Heart left ventricle (tissue), 13 donors: ENCODE data around the gene HSD3B2.
A peak's percentile ranks its signal among the peaks of the same experiment; 100 is the strongest.

Experiments used
- POLR2A ChIP-seq, 2 donors: fragments of 450-650 bp; IDR thresholded peaks; one replicate each; pipeline ENCODE4 v1.6.1; 2017; ENCODE audit warnings: antibody characterized with exemption in 2 of 2, mild to moderate bottlenecking in 2 of 2, moderate library complexity in 2 of 2
- TF ChIP-seq, protein P1 (sequence below), 12 donors: fragments of 200-600 bp; sonication (generic) in 4 of 12; IDR thresholded peaks; one replicate each; pipeline versions ENCODE4 v1.5.0 to v1.8.0; 2018 to 2022; ENCODE audit warnings: antibody characterized with exemption in 12 of 12, mild to moderate bottlenecking in 5 of 12
- donor health status: ischemic (EF 13 %, LVEDD 7.1; RV severe dilation, severe dysfunction).
- donor health status: DM: no; HTN: yes; CAD: no.
- donor health status: DM: no; HTN: no; CAD: no.
- donor health status: ischemic (EF 25% LVEDD 6.9; RV normal size, moderate dysfunction).
- donor health status: ischemic (EF 25% LVEDD 5.7; RV mildly dilated, moderate dysfunction).
- donor health status: ischemic (EF 35%, LVEDD 5.7; RV mildly dilated, moderate dysfunction).
- donor health status: nonischemic (EF 11% LVEDD 7.7; RV severe dilation, severe dysfunction).
- donor health status: DM: yes; HTN: yes; CAD: no.
- donor health status: PGD.
- donor health status: ischemic (EF 29% LVEDD 5.4; RV normal size, mild dysfunction).
- donor health status: nonischemic (EF 23%, LVEDD 6.1; RV moderate dilation, normal function).

DNA sequence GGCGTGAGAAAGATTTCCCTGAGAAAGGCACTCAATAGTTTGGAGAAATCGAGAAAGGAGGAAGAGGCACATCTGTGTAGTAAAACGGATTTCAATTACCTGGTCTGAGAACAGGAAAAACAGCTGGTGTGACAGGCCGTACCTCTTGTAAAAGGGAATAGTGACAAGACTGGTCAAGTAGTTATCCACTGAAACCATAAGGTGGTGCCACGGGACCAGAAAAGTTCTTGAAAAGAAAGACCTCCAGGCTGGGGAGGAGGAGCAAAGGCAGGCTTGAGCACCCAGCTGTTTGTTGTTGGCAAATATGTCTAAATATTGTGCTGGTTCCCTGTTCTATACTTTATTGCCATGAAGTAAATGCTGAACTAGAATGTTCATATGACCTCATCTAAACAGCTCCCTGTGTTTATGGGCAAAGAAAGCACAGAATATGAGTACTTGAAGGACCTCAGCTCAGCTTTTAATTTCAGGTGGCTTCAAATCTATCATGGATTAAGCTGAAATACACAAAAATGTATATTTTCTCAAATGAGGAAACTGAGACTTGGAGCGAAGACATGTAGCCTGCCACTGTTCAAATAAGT is 42.4 kb upstream of the HSD3B2 start:
- TF ChIP-seq, protein P1, sequence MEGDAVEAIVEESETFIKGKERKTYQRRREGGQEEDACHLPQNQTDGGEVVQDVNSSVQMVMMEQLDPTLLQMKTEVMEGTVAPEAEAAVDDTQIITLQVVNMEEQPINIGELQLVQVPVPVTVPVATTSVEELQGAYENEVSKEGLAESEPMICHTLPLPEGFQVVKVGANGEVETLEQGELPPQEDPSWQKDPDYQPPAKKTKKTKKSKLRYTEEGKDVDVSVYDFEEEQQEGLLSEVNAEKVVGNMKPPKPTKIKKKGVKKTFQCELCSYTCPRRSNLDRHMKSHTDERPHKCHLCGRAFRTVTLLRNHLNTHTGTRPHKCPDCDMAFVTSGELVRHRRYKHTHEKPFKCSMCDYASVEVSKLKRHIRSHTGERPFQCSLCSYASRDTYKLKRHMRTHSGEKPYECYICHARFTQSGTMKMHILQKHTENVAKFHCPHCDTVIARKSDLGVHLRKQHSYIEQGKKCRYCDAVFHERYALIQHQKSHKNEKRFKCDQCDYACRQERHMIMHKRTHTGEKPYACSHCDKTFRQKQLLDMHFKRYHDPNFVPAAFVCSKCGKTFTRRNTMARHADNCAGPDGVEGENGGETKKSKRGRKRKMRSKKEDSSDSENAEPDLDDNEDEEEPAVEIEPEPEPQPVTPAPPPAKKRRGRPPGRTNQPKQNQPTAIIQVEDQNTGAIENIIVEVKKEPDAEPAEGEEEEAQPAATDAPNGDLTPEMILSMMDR (IDR thresholded peaks at IDR 0.05), result peak in 5 of 12 donors; percentile 14 to 30 (median 26)
- TF ChIP-seq POLR2A (IDR thresholded peaks at IDR 0.05), result no peak
